Stimulated activated CD4-positive, alpha-beta T cell treated with anti-CD3 and anti-CD28 coated beads, TNF-alpha, amount 100 ng/mL, for 24 hours (primary cell): ENCODE results near the gene RASGRP3.

Experiments
- DNase-seq, 3 experiments: peaks; one replicate each; pipeline ENCODE4 v3.0.0-alpha.2; 2020; ENCODE audit warnings: low read depth in 3 of 3

Gene RASGRP3

DNA sequence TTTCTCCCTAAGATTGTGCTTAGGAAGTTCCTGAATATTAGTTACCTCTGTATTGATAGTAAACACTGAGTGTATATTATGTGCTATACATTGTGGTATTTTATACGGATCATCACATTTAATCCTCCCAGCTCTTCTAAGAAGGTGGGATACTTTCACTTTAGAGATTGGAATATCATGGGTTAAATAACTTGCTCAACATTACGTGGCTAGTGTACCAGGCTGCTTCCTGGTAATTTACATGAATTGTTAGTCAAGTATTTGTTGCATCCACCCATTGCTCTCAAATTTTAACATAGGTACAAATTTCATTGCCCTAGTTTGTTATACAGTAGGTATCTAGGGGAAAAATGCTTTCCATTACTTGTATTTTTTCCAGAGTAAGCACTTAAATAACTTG, 101.2 kb downstream of the RASGRP3 start:
- no peak for DNase-seq

- no peak for DNase-seq
Observed at GRCh38 chr2:33579227-33579626, 102.8 kb downstream of the RASGRP3 start.

- no peak for DNase-seq
Observed at GRCh38 chr2:33581872-33582271, 105.4 kb downstream of the RASGRP3 start.

- no peak for DNase-seq
Observed at GRCh38 chr2:33583194-33583938, 106.9 kb downstream of the RASGRP3 start.

GRCh38 chr2:33586766-33587165, 110.3 kb downstream of the RASGRP3 start:
- no peak for DNase-seq

DNA sequence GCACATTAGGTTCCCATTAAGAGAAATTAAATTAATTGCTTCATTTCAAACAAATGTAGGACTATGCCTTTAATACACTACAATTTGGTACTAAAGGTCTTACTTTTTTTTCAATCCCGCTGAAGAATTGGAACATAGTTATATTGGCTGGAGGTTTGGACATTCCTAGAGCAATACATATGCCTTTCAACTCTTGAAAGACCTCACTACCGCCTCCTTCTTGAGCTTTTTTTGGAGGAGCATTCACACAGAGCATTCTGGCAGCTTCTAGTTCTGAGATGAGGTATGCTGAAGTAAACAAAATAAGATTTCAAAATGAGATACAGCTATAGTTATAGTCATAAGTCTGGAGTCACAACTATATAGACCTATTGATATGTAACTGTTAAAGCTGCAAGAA, 111.8 kb downstream of the RASGRP3 start:
- DNase-seq = no peak

GRCh38 chr2:33589444-33589843, 113.0 kb downstream of the RASGRP3 start:
- DNase-seq = no peak

DNA sequence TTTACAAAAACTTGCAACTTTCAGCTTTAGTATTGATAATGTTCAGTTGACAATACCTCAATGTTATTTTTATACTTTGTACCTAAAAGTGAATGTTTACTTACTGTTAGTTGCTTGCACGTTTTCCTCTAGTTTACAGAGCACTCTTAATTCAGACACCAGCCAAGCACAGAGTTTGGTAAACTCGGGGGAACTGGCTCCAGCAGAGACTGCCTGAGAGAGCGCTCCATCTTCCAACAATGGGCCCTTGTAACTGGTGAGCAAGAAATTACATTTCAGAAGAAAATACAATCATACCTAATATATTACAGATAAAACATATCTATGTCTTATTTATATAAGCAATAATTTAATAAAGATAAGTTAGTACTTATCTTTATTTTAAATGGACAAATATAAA, 118.9 kb downstream of the RASGRP3 start:
- no peak for DNase-seq

DNA sequence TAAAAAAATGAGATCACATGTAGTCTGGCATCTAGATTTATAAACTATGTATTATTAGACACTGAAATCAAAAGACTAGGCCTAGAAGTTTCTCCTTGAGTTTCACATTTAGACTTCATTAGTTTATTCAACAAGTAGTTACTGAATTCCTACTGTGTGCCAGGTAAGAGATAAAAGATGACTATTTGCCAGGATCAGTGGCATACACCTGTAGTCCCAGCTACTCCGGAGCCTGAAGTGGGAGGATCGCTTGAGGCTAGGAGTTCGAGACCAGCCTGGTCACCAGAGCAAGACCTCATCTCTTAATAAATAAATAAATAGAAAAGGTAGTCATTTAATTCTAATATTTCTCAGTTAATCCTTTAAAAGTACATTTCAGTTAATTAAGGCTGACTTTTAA, 120.6 kb downstream of the RASGRP3 start:
- DNase-seq = no peak

GRCh38 chr2:33598561-33599174, 122.2 kb downstream of the RASGRP3 start:
- peak; percentile 13 to 31 (median 25) for DNase-seq

GRCh38 chr2:33599175-33599942, 122.9 kb downstream of the RASGRP3 start, which contains the start of gene FAM98A:
FAM98A (minus strand) TSS chr2:33599299; CDS start chr2:33599221, 78 bp downstream.
- DNase-seq = peak; percentile 98 to 100 (median 99)

- DNase-seq = no peak
Observed at GRCh38 chr2:33599943-33600192, 123.4 kb downstream of the RASGRP3 start.

DNA sequence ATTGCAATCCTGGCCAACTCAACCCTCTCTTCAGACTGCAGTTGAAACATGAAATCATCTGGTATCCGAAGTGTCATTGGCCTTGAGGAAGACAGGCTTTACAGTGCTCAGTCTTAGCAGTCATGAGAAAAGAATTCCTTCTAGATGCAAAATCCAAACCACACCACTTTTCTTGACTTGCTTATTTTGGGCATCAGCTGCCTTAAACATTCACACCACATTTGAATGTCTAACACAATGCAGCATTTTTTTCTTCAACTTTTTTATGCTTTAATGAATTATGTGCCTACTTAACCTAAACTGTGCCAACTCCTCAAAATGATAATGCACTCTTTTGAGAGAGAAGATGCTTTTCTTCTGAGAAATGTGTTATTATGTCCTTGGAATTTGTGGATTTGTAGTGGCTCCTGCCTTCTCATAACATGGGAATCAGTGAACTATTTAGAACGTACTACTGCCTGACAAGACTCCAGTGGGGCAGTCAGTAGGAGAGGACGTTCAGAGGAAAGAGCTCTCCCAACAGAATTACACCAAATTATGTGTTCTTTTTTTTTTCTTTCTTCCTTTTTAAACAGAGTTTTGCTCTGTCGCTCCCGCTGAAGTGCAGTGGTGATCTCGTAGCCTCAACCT, 125.9 kb downstream of the RASGRP3 start:
- no peak for DNase-seq

DNA sequence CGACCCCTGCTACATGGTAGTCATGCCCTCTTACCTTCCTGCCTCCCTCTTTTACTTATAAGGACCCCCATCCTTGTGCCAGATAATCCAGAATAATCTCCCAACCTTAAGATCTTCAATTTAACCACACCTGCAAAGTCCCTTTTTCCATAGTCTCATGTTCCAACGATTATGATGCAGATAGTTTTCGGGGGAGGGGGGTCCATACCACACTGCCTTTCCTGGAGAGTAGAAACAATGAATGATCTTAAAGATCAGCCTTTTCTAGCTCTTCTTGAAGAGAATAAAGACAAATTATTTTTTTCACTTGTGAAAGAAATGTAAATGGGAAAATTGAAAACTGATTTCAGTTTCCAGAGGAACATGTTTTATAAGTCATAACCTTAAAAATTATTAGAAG, 127.0 kb downstream of the RASGRP3 start:
- no peak for DNase-seq

DNA sequence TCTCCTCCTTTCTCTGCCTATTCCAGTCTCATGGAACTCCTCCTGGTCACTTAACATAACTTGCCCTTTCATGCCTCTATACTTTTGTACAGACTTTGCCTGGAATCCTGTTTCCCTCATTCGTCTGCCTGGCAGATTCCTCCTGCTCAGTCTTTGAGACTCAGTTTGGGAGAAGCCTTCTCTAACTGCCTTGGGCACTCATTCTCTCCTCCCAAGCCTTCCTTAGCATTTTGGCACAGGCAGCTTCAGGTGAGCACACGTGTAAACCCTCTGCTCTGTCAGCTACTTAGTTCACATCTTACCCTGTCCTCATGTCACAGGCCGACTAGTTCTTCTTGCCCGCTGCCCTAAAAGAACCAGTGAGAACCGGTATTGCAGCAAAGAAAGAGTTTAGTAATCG, 128.6 kb downstream of the RASGRP3 start:
- no peak for DNase-seq

DNA sequence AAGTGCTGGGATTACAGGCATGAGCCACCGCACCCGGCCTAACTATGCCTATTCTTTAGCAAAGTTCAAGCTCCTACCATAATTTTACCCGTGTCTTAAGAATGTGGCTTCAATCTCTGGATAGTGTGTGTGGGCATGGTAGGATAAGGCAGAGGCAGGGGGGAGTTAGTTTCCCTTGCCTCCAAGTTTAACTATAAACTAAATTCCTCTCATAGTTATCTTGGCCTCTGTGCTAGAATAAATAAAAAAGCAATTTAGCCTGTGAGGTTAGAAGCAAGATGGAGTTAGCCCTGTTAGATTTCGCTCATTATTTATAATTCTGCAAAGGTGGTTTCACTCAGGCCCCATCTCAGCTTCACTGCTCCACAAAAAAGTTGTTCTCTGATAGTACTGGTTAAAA, 129.7 kb downstream of the RASGRP3 start:
- DNase-seq = no peak

GRCh38 chr2:33606622-33607021, 130.2 kb downstream of the RASGRP3 start:
- DNase-seq = no peak

- no peak for DNase-seq
Observed at GRCh38 chr2:33607251-33607721, 130.8 kb downstream of the RASGRP3 start.

GRCh38 chr2:33607905-33608304, 131.5 kb downstream of the RASGRP3 start:
- DNase-seq = no peak

GRCh38 chr2:33614190-33614589, 137.7 kb downstream of the RASGRP3 start:
- DNase-seq = no peak
